Muscle of arm (tissue), 12 donors: ENCODE measurements around the gene OR2D2. TPM values are rescaled to one million over a fixed set of nuclear protein-coding genes. Genes with fewer than 3 reads are reported as not detected.
A peak's percentile ranks its signal among the peaks of the same experiment; 100 is the strongest.
"Not testable (repeated sequence)": the region's sequence is repeated elsewhere in the genome, so short reads cannot be mapped to it uniquely, and the experiment has no call there.

Source experiments
- DNase-seq: peaks from one replicate; pipeline ENCODE4 v3.0.0-alpha.2; 2013
- polyA plus RNA-seq, 12 donors: library from polyadenylated mRNA; unstranded; fragments of 120-200 nt; gene quantifications; one replicate each; pipeline ENCODE4 v1.2.1, GENCODE V29; 2013; ENCODE audit not compliant: insufficient read length in 12 of 12

Gene OR2D2
- polyA plus RNA-seq, 12 donors, result not detected

DNA sequence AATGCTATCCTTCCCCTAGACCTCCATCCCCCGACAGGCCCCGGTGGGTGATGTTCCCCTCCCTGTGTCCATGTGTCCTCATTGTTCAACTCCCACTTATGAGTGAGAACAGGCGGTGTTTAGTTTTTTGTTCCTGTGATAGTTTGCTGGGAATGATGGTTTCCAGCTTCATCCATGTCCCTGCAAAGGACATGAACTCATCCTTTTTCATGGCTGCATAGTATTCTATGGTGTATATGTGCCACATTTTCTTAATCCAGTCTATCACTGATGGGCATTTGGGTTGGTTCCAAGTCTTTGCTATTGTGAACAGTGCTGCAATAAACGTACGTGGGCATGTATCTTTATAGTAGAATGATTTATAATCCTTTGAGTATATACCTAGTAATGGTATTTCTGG lies 4.6 kb downstream of the OR2D2 start:
- DNase-seq, result not testable (repeated sequence)

DNA sequence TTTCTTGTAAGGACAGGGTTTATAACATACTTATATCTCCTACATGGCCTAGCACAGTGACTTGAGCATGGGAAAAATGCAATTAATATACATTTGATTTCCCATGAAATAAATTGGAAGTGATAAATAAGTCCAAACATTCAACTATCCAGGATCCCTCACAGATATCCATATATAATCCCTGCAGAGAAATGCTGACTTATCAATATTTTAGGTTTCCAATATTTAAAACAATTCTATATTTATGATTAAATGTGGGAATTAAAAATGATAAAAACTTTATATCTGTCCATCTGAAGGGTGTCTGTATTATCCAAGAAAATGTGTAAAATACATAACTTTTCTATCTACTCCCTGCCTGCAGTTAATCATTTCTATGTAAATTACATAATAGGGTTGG lies 9.5 kb downstream of the OR2D2 start:
- DNase-seq, result no peak

DNA sequence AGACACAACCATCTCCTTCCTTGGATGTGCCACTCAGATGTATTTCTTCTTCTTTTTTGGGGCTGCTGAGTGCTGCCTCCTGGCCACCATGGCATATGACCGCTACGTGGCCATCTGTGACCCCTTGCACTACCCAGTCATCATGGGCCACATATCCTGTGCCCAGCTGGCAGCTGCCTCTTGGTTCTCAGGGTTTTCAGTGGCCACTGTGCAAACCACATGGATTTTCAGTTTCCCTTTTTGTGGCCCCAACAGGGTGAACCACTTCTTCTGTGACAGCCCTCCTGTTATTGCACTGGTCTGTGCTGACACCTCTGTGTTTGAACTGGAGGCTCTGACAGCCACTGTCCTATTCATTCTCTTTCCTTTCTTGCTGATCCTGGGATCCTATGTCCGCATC lies 15.4 kb downstream of the OR2D2 start:
- DNase-seq, result no peak

DNA sequence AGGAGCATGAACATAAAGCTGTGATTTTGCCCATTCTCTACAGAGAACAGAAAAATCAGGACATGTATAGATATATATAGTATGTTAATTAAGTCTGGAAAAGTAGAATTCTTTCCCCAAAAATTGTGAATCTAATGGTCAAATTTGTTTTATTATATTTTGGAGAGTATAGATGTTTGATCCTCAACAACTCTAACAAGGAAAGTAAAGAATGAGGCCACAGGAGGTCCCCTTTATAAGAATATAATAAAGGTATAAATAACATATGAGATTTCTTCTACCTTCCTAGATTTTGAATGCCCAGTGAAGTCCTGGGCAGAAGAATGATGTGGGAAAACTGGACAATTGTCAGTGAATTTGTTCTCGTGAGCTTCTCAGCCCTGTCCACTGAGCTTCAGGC lies 16.0 kb downstream of the OR2D2 start, which contains the start of gene OR10A4:
Gene OR10A4, plus strand, starts transcription at position 301 of the 400 bp plus-strand sequence. Its CDS starts 23 bp downstream, at position 324.
- DNase-seq, result no peak

DNA sequence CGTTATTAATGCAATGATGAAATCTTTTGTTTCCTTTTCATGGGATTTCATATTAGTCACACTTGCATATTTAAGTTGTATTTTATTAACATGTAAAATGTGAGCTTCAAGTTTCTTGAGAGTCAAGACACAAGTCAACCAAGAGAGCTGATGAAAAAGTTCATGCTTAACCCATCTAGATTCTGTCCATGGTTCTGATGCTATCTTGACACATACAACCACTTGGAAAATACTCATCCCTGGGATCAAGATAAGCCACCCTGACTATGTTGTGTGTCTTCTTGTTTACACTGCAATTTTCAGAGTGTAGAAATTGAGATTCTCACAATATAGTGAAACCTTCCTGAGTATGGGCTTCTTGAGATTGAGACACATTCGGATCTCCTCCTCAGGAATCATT lies 16.5 kb downstream of the OR2D2 start:
- DNase-seq, result no peak

DNA sequence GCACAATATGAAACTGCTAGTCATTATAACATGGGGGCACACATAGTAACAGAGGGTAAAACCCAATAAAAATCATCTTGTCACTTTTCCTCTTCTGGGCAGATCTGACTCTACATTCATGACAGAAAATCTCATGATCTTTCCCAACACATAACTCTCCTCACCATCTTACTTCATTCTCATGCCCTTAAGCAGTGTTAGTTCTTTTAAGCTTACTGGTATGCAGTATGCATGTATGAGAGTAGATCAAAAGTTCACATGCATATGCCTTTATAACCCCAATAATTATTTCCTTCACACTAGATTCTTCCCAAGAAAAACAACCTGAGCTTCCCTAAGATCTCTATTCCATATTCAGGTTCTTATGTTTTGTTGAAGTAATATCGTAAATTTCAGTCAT lies 21.0 kb downstream of the OR2D2 start:
- no peak for DNase-seq

DNA sequence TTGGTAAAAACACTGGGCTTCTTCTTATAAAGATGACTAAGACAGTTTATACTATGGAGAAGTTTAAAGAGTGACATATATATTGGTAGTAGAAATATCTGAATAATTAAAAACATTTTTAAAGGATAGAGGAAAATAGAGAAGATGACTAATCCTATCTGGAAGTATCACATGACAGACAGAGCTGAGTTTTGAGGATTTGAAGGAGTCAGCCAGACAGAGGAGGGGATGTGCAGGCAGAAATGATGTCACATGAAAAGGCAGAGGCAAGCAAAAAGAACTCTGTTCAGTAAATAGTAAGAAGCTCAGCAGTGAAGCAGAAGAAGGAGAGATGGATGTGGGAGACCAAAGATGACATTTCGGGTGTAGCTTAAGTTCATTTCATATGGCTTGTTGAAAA lies 27.9 kb downstream of the OR2D2 start:
- DNase-seq, result no peak

DNA sequence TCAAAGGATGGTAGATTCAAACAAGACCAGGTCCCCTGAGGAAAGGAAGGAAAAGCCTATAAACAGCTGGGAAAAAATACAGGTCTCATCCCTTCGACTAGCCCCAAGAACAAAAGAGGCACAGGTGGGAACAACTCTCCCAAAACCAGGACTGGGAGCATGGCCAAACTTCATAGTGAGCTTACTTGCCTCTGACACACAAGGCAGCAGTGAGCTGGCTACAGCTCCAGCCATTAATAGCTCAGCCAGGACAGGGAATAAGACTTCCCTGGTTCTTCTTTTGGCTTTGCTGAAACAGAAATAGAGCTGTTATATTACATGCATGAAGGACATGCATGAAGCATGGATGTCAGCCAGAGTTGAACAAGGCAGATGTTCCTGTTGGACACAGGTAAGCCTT lies 29.3 kb downstream of the OR2D2 start, which contains the start of gene OR10A2:
Gene OR10A2, plus strand, starts transcription at position 97 of the 400 bp plus-strand sequence. CDS start 6,698 bp downstream, outside the sequence.
- DNase-seq, result peak; percentile 3

DNA sequence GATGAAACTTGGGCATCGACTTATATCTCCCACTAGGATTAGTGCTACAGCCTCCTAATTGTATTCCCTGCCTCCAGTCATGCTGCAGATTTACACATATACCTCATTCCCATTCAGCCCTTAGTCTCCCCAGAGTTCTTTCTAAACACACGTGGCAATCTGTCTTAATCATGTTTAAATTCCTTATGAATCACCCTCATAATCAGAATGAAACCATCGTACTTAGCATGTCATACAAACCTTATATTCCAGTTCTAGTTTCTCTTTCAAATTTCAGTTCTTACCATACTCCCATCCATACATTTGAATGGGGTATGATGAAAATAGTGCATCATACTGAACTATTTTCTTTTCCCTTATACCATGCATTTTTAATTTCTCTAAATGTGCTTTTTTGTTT lies 35.4 kb downstream of the OR2D2 start:
- DNase-seq, result no peak

DNA sequence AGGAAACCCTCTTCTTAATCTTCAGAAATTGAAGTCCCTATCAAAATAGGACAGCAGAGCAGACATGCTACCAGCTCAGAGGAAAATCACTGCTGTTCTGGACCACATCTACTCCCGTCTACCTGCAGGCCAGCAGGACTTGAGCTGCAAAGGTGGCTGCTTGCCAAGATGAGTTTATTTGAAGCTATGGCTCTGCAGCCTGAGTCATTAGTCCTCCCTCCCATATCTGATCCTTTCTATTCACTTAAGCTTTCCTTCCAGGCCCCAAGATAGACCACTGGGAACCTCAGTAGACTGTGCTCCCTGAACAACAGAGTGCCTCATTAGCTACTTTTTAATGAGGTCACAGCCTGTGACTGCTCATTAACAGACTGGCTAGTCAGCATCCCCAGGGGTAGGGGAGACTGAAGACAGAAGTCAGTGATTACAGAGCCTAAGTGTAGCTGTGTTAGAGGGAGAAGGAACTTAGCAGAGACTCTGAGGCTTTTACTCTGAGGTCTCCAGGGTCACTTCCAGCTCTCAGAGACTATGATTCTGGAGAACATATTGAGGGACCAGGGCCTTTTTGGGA lies 36.2 kb downstream of the OR2D2 start:
- no peak for DNase-seq

DNA sequence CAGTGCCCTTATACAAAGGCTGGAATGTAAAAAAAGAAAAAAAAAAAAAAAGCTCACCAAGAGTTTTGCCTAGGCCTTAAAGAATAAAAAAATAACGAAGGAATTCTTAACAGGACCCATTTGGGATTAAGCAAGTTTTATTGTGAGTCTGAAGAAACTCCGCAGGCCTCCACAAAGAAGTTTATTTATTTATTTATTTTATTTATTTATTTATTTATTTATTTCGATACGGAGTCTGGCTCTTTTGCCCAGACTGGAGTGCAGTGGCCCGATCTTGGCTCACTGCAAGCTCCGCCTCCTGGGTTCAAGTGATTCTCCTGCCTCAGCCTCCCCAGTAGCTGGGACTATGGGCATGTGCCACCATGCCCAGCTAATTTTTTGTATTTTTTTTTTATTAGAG lies 37.5 kb downstream of the OR2D2 start:
- not testable (repeated sequence) for DNase-seq

DNA sequence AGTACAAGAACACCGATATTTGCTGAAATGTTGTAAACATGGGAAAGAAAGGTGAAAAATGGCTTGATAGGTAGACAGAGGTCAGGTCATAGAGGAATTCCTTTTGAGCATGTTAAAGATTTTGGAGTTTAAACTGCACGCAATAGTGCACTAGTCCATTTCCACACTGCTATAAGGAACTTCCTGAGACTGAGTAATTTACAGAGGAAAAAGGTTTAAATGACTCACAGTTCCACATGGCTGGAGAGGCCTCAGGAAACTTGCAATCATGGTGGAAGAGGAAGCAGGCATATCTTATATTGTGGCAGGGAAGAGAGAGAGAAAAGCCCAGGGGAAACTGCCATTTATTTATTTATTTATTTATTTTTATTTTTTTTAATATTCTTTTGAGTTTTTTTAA lies 41.8 kb downstream of the OR2D2 start:
- DNase-seq, result no peak

DNA sequence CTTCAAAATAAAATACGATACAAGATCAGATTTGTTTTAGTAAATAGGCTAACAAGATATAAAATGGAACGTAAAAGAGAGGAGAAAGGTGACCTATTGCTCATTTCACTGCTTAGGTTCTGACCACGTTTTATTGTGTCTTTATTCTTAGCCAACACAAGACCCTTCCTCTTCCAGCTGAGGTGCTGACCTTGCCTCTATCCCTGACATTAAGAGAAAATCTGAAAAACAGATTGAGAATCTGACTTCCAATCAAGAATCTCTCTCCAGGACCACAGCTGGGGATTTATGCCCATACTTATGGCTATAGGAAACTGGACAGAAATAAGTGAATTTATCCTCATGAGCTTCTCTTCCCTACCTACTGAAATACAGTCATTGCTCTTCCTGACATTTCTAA lies 46.9 kb downstream of the OR2D2 start, which contains the start of gene OR10A5:
Gene OR10A5, plus strand, starts transcription at position 301 of the 400 bp plus-strand sequence. Its CDS starts 0 bp downstream, at position 301.
- no peak for DNase-seq

DNA sequence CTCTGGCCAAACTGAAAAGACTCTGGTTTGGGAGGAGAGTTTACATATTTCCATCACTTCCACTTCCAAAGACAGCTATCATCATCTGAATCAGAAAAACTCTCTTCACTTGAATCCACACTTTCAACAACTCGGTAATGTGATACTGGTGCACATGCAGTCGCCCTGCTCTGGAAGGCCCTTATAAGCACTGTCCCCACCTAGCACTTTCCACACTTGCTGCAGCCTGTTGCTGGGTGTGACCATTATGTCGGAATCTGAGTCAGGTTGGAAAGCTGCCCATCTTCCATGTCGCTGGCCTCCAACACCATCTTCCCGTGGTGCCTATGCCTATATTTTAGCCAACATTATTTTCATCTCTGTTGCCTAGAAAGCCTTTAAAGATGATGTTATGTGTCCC lies 47.9 kb downstream of the OR2D2 start:
- DNase-seq, result no peak

DNA sequence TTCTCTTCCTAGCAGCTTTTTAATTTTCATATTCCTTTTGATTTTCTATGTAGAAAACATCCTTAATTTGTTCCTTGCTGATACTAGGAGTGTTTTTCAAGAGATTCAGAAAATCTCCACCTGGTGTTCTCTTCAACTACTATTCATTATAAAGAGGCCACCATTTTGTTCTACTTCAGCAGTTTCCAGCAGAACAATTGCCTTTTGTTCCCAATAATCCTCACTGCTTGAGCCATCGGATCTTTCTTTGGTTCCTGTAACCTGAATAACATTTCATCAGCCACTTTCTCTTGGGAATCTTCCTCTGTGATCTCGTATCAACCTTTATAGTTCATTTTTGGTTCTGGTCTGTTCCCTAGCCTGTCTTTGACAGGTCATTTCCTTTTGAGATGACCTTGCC lies 48.6 kb downstream of the OR2D2 start:
- DNase-seq, result no peak

DNA sequence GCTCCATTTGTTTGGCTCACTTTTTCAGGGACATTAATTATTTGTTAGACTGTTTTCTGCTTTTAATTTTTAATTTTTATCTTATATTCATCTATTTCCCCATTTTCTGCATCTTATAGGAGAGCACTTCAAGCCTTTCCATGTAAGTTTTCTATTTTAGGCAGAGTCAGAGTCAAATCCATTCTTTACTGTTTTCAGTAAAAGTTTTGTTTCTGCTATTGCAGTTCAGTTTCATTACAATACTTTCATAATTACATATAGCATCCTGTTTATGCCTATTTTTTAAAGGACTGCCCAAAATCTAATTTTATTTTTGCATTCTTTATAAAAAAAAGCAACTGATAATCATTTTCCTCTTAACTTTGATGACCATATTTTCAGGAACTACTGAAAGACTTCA lies 50.6 kb downstream of the OR2D2 start:
- no peak for DNase-seq

Other genes starting within 250 kb of the OR2D2 start
- gene DCHS1, start 236.7 kb downstream of the OR2D2 start, polyA plus RNA-seq, result 10 to 100 TPM in 11 of 12 donors, not detected in 1; 32.3 to 51.2 (median 39.6) TPM
- gene MRPL17, start 209.2 kb downstream of the OR2D2 start, polyA plus RNA-seq, result 10 to 100 TPM in 11 of 12 donors, not detected in 1; 53.7 to 70.9 (median 61.2) TPM
- under 1 TPM in 2 of 12 donors, not detected in 10; 0.04 to 0.21 TPM for gene OR2AG2, start 120.5 kb downstream of the OR2D2 start, polyA plus RNA-seq
- under 1 TPM in 1 of 12 donors, not detected in 11; 0.03 TPM for gene OR2AG1, start 109.5 kb downstream of the OR2D2 start, polyA plus RNA-seq
- gene OR6A2, start 92.8 kb downstream of the OR2D2 start, polyA plus RNA-seq, result not detected
- gene OR10A5, start 46.8 kb downstream of the OR2D2 start, polyA plus RNA-seq, result not detected
- gene OR10A2, start 29.4 kb downstream of the OR2D2 start, polyA plus RNA-seq, result under 1 TPM in 1 of 12 donors, not detected in 11; 0.06 TPM
- not detected for gene OR10A4, start 15.9 kb downstream of the OR2D2 start, polyA plus RNA-seq
- gene OR2D3, start 28.5 kb upstream of the OR2D2 start, polyA plus RNA-seq, result not detected
- 1 to 10 TPM in 7 of 12 donors, under 1 TPM in 3, not detected in 2; 0.48 to 2.9 (median 1.2) TPM for gene ZNF215, start 33.9 kb upstream of the OR2D2 start, polyA plus RNA-seq
- gene ZNF214, start 127.8 kb upstream of the OR2D2 start, polyA plus RNA-seq, result 1 to 10 TPM in 10 of 12 donors, not detected in 2; 1.7 to 4.0 (median 2.5) TPM
- gene NLRP14, start 128.0 kb upstream of the OR2D2 start, polyA plus RNA-seq, result under 1 TPM in 7 of 12 donors, not detected in 5; 0.05 to 0.15 (median 0.08) TPM
- not detected for gene RBMXL2, start 196.5 kb upstream of the OR2D2 start, polyA plus RNA-seq